Measurements from ENCODE around the gene KARS1.

The KARS1 gene

GRCh38 chr16:75644240-75645012, 3.0 kb downstream of the KARS1 start:
- DNase-seq = no peak
- TF ChIP-seq POLR2A (IDR thresholded peaks at IDR 0.05; ENCODE audit: low read length) (no peak), GATA1 (IDR thresholded peaks at IDR 0.05; ENCODE audit: low read depth, low read length) (no peak)

DNA sequence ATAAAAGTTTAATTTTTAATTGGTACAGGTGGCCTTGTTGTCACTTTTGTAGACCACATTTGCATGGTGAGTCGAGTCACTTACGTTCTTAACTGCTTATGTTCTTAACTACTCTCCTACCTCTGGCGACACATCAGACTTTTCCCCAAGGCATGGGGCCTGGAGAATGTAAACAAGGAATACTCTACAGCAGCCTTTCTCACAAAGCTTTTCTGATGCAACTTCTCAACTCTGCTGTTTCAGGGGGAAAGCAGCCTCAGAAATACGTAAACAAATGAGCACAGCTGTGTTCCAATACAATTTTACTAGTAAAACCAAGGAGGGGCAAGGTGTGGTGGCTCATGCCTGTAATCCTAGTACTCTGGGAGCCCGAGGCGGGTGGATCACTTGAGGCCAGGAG, 6.9 kb downstream of the KARS1 start:
- no peak for TF ChIP-seq POLR2A (IDR thresholded peaks at IDR 0.05; ENCODE audit: low read length)
- TF ChIP-seq GATA1 (IDR thresholded peaks at IDR 0.05; ENCODE audit: low read depth, low read length) = no peak
- DNase-seq = no peak

GRCh38 chr16:75635036-75635435, 12.4 kb downstream of the KARS1 start:
- DNase-seq = no peak
- TF ChIP-seq GATA1 (IDR thresholded peaks at IDR 0.05; ENCODE audit: low read depth, low read length) (no peak), POLR2A (IDR thresholded peaks at IDR 0.05; ENCODE audit: low read length) (no peak)

- no peak for DNase-seq
- TF ChIP-seq POLR2A (IDR thresholded peaks at IDR 0.05; ENCODE audit: low read length) (no peak), GATA1 (IDR thresholded peaks at IDR 0.05; ENCODE audit: low read depth, low read length) (no peak)
These were observed 14.6 kb downstream of the KARS1 start for GRCh38 chr16:75632857-75633256.

DNA sequence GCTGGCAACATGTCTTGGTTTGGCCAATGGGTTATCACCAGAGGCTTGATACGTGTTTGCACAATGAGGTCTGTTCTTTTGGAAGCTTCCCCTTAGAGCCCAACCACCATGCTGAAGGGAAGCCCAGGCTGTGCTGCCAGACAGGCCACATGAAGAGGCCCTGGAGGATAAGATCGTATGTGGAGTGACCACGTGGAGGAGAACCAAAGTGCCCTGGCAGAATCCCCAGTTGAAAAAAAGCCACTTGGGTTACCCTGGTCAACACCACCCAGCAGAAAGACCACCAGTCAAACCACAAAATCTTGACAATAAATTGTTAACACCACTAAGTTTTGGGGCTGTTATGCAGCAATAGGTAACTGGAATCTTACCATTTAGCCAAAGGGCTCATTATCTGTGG, 17.4 kb downstream of the KARS1 start:
- no peak for TF ChIP-seq POLR2A (IDR thresholded peaks at IDR 0.05; ENCODE audit: low read length)
- DNase-seq = no peak

DNA sequence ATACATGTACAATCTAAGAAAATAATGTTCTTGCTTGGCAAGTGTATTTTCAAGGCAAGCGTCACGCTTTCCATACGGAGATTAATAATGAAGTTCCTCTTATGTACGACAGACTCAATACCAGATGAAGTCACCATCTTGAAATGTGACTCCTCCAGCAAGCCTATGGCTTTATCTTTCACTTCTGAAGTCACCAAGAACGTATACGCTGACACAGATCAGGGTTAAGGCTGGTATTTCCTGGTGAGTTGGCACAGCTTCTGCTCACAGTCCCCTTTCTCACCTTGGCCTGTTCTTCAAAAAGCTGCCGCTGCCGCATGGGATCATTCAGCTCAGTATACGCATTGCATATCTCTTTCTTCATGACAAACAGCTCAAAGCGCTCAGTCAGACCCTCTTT, 18.3 kb downstream of the KARS1 start:
- TF ChIP-seq POLR2A (IDR thresholded peaks at IDR 0.05; ENCODE audit: low read length) (no peak), GATA1 (IDR thresholded peaks at IDR 0.05; ENCODE audit: low read depth, low read length) (no peak)
- DNase-seq = no peak

GRCh38 chr16:75628351-75628750, 19.1 kb downstream of the KARS1 start:
- no peak for DNase-seq
- TF ChIP-seq POLR2A (IDR thresholded peaks at IDR 0.05; ENCODE audit: low read length) (no peak), GATA1 (IDR thresholded peaks at IDR 0.05; ENCODE audit: low read depth, low read length) (no peak)

- TF ChIP-seq POLR2A (IDR thresholded peaks at IDR 0.05; ENCODE audit: low read length) (no peak), GATA1 (IDR thresholded peaks at IDR 0.05; ENCODE audit: low read depth, low read length) (no peak)
- DNase-seq = no peak
These were observed 19.6 kb downstream of the KARS1 start for GRCh38 chr16:75627851-75628250.

GRCh38 chr16:75626806-75627205, 20.7 kb downstream of the KARS1 start:
- TF ChIP-seq GATA1 (IDR thresholded peaks at IDR 0.05; ENCODE audit: low read depth, low read length) (no peak), POLR2A (IDR thresholded peaks at IDR 0.05; ENCODE audit: low read length) (no peak)
- no peak for DNase-seq

DNA sequence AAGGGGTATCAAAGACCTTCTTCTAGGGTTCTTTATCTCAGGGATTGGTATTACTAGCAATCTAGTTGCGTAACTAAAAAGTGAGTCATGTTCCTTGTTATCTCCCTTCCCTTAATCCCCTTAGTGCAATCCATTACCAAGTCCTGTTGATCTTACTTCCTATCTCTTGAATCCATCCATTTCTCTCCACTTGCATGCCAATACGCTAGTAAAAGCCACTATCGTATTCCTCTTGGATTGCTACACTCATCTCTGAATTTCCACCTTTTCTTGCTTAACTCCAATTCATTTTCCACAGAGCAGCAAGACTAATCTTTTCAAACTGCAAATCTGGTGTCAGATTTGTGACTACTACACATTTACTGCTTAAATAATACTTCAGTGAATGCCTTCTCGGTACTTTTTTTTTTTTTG, 22.5 kb downstream of the KARS1 start:
- TF ChIP-seq GATA1 (IDR thresholded peaks at IDR 0.05; ENCODE audit: low read depth, low read length) (no peak), POLR2A (IDR thresholded peaks at IDR 0.05; ENCODE audit: low read length) (no peak)
- DNase-seq = peak; percentile 41 to 63

- peak; percentile 98 to 99 for DNase-seq
- no peak for TF ChIP-seq GATA1 (IDR thresholded peaks at IDR 0.05; ENCODE audit: low read depth, low read length)
- TF ChIP-seq POLR2A (IDR thresholded peaks at IDR 0.05; ENCODE audit: low read length) = peak; percentile 96
These were observed 24.5 kb downstream of the KARS1 start, which contains the start of gene ADAT1 for GRCh38 chr16:75622761-75623605. TSS of gene ADAT1 (minus strand) at chr16:75623281. CDS start at chr16:75620799, 2,482 bp downstream.

GRCh38 chr16:75621170-75621477, 26.3 kb downstream of the KARS1 start:
- TF ChIP-seq GATA1 (IDR thresholded peaks at IDR 0.05; ENCODE audit: low read depth, low read length) (peak; percentile 25), POLR2A (IDR thresholded peaks at IDR 0.05; ENCODE audit: low read length) (no peak)
- peak; percentile 89 to 92 for DNase-seq

DNA sequence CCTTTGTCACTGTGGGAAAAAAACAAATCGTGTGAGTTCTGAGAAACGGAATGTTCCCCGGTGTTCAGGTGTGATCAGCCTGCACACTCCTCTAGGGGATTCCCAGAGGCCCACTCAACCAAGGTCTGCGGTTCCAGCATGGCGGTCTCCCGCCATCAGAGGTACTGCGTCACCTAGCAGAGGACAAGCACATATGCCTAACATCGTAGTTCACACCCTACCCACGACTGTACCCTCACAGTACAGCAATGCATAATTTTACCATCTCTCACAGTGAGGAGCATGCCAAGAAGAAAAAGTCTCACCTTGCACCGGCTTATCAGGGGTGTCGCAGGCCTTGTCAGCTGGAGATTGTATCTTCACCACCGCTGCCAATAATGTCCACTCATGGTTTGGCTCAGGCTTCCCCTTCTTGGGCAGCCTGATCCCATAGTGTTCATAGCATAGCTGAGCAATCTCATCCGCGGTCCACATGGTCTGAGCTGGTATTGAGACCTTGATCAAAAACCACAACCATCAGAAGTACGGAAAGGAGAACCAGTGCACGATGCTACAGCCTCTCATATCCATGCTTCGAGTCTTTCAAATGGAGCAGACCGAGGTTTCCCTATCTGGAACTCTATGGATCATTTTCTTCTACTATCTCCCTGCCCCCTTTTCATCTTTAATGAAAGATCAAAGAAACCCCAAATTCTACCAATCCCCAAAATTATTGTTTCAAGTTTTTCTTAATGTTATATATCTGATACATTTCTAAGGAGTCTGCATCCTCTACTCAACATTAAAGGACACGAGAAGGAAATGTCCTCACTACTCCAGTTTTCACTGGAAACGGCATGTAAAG, 26.9 kb downstream of the KARS1 start:
- TF ChIP-seq POLR2A (IDR thresholded peaks at IDR 0.05; ENCODE audit: low read length) (no peak), GATA1 (IDR thresholded peaks at IDR 0.05; ENCODE audit: low read depth, low read length) (no peak)
- peak; percentile 82 to 88 for DNase-seq

GRCh38 chr16:75618780-75619179, 28.7 kb downstream of the KARS1 start:
- DNase-seq = no peak
- TF ChIP-seq POLR2A (IDR thresholded peaks at IDR 0.05; ENCODE audit: low read length) (no peak), GATA1 (IDR thresholded peaks at IDR 0.05; ENCODE audit: low read depth, low read length) (no peak)
